HG02973 (cell line): ENCODE measurements around the gene MTHFSD.

Experiments used
- ATAC-seq: cut with Tn5 transposase; IDR thresholded peaks from one replicate; pipeline ENCODE4 v1.9.1; 2021; ENCODE audit warnings: moderate library complexity; ENCODE audit not compliant: unreplicated experiment

MTHFSD gene

DNA sequence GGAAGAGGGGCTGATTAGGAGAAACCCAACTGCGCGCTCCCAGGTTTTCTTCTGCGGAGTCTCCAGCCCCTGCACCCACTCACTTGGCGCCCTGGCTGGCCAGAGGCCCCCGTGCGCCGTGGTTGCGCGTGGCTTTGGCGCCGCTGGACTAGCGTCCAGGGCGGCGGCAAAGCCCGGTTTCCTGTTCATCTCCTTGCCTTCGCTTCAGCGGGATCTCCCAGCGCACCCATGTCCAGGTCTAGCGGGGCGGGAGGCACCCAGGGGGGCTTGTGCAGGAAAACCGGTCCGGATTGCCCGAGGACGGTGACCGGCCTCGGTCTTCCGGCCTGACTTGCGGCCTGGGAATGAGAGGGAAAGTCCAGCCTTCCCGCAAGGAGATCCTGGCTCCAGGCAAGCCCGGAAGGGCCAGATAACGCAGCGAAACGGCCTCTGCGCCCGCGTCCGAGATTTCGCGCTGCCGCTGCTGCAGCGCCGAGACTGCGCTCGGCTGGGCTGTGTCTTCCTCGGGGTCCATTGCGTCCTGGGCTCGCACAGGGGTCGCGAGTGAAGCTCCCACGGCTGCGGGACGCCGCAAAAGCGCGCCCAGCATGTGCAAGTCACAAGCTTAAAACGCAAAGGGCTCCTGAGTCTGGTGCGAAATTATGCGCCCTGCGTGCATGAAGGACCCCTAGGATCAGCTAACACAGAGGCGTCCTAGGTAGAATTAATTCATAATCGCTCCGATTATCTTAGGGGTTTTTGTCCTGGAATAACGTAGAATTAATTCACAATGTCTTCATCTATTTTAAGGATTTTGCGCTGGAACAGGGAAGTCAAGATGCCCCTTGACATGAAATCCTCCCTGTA, 39.0 kb downstream of the MTHFSD start:
- ATAC-seq = no peak

DNA sequence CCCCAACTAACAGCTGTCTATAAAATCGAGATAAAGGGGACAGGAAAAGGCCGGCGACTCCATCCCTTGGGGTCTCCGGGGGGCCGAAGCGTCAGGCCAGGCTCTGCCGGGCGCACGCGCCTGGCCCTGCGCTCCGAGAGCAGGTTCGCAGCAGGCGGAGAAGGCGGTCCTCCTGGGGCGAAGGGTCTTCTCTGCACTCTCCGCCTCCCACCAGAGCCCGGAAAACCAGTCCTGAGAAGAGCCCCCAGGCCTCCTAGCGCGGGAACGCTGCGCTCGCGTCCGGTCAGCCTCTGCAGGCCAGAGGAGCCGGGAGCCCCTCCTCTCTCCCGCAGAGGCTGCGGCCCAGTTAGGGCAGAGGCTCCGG, 39.6 kb downstream of the MTHFSD start:
- no peak for ATAC-seq

DNA sequence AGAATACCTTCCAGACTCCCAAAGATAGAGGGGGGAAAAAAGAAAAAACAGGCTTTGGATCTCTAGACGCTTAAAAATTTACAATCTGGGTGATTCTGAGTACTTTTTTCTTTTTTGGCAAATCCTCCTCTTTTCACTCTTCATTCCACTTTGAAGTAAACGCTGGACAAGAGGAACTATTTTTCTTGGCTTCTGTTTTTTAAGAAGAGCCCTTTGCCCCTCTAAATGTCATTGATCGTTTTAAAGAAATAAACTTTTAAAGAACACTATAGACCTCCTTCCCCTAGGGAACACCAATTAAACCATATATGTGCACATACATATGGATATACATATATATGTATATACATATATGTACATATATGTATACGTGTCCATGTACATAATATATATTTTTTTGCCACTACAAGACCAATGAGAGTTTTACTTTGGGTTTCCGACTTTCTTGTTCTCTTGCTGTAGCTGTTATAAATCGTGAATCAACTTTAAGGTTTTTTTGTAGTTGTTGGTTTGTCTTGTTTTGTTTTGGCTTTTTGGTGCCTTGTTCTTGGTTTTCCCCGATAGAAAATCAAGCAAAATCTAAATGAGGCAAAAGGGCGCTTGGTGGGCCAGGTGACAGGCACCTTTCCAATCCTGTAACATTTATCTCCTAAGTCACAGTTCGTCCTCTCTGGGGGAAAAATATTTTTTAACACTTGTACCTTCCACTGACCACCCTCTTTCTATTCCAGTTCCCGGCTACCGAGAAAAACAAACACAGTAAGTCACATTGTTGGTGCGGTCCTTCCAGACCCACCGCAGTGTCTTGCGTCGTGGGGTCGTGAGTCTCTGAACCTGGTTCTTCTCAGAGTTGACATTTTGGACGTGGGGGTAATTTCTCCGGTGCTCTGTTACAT, 40.3 kb downstream of the MTHFSD start:
- ATAC-seq = no peak

DNA sequence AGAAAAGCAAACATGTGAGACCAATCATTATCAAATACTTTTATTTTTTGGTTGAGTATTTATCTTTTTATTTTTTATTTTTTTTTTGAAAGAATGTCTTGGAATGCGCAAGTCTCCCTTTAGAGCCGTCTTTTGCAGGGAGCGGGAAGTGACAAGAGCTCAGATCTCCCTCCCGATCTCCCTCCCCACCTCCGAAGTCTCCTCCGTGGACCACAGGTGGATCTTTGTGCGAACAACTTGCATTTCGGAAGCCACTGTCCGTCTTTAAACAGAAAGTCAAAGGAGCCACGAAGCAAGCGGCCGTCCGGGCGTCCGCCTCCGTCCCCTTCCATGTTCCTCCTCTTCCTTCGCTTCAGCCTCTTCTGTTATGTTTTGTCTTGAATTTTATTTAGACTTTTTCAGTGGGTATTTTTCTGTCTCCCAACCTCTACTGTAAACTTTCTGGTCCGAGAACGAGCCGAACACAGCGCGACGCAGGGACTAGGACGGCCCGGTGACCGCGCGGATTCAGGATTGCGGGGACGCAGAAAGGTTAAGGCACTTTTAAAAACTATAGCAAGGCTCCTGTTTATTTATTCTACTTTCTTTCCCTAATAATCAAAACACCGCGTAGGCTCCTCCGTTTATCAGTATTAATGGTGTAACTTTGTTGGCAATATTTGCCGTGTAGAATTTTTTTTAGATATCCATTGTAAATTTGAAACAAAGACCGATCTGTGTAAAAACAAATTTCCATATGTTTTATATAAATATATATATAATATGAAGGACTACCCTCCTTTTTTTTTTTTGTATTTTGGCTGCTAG, 41.4 kb downstream of the MTHFSD start:
- ATAC-seq = no peak

DNA sequence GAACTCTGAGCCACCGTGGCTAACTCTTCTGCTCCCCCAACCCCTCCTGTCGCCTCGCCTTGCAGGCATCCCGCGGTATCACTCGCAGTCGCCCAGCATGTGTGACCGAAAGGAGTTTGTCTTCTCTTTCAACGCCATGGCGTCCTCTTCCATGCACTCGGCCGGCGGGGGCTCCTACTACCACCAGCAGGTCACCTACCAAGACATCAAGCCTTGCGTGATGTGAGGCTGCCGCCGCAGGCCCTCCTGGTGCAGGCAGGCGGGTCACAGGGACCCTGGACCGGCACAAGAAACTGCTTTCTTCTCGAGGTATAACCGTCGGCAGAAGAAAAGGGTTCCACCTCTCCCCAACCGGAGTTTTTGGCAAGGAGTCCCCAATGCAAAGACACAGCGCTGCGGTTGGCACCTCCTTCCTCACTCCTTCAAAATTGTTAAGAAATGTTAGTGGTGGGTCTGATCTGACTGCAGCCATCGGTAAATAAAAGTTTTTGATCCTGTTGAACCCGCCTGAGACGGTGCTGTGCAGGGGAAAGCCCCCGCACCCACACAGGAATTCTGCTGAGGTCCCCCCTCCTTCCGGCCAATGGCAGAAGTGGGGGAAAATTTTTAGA, 42.1 kb downstream of the MTHFSD start:
- no peak for ATAC-seq

DNA sequence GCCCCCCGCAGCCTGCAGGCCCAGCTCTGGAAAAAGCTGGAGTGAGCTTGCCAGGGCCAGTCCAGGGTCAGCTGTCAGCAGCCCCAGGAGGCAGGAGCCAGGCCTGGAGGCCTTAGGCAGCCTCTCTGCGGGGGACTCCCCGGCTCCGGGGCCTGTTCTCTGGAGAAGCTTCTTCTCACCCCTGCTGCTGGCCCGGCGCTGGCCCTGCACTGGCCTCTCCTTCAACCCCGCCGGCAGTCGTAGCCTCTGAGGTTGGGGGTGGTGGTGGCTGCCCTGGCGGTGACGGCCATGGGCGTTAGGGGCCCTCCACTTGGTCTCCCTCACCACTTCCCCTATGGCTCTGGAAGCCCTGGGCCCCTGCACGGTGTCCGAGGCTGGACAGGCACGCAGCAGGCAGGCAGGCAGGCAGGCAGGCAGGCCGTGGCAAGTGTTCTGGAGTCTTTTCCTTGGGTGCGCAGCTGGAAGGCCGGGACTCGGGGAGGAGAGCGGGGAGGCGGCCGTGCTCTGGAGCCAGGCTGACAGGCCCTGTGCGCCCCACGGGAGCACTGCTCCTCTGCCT, 42.7 kb downstream of the MTHFSD start:
- no peak for ATAC-seq

DNA sequence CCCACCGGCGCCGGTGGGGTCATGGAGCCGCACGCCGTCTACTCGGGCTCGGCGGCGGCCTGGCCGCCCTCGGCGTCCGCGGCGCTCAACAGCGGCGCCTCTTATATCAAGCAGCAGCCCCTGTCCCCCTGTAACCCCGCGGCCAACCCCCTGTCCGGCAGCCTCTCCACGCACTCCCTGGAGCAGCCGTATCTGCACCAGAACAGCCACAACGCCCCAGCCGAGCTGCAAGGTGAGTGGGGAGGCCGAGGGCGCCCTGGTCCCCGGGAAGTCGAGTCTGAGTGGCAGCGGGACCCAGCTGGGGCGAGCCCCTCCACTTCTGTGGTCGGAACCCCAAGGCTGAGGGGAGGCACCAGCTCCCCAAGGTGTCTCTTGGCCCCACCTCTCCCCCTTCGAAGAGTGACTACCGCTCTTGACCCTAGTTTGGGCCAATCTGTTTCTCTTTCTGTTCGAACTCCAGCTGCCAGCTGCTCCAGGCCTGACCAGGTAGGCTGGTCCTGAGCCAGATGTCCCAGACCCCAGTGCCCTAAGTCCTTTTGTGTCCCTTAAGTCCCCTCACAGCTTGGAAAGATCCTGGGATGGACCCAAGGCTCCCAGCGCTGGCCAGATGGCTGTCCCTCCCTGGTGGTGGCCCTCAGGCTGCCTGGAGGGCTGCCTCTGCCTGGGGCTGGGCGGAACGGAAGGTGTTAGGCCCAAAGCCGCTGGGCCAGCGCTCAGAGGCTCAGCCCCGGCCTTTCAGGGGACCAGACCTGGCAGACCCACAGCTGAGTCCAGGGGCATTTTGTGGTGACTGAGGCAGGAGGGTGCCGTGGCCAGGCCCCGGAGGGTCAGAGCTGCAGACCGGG, 43.5 kb downstream of the MTHFSD start:
- ATAC-seq = no peak

DNA sequence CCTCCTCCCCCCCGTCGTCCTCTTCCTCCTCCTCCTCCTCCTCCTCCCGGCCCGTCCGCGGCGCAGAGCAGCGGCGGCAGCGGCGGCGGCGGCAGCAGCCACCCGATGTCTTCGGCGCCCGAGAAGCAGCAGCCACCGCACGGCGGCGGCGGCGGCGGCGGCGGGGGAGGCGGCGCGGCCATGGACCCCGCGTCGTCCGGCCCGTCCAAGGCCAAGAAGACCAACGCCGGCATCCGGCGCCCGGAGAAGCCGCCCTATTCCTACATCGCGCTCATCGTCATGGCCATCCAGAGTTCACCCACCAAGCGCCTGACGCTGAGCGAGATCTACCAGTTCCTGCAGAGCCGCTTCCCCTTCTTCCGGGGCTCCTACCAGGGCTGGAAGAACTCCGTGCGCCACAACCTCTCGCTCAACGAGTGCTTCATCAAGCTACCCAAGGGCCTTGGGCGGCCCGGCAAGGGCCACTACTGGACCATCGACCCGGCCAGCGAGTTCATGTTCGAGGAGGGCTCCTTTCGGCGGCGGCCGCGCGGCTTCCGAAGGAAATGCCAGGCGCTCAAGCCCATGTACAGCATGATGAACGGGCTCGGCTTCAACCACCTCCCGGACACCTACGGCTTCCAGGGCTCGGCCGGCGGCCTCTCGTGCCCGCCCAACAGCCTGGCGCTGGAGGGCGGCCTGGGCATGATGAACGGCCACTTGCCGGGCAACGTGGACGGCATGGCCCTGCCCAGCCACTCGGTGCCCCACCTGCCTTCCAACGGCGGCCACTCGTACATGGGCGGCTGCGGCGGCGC, 44.4 kb downstream of the MTHFSD start, which contains the start of gene FOXF1:
FOXF1 (plus strand) TSS at position 63 of the 797 bp plus-strand sequence; CDS start at position 106, 43 bp downstream.
- no peak for ATAC-seq

DNA sequence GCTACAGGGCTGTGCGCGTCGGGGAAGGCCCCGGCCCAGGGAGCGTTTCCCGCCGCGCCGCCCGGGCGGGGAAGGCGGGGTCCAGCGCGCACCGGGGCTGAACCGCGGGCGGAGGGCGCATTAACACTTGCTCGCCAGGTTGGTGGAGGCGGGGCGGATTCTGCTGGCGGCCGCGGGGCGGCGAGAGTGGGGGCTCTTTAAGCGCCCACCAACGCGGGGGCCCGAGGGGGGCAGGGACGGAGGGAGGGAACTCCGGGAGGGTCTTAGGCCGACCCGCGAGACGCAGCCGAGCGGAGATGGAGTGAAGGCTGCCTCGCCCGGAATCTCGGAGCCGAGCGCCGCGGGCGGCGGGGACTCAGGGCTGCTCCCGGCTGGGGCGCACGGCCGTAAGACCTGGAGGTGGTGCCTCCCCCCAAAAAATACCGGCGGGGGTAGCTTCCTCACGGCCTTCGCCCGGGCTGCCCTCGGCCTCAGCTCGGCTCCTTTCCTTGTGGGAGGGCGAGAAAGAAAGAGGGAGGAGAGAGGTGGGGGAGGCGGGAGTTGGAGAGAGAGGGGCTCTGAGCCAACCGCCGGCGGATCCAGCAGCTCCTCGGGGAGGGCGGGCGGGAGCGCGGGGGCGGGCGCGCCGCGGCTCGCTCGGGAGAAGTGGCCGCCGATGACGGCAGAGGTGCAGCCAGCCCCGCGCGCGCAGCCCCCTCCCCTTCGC, 45.1 kb downstream of the MTHFSD start:
- ATAC-seq = no peak

DNA sequence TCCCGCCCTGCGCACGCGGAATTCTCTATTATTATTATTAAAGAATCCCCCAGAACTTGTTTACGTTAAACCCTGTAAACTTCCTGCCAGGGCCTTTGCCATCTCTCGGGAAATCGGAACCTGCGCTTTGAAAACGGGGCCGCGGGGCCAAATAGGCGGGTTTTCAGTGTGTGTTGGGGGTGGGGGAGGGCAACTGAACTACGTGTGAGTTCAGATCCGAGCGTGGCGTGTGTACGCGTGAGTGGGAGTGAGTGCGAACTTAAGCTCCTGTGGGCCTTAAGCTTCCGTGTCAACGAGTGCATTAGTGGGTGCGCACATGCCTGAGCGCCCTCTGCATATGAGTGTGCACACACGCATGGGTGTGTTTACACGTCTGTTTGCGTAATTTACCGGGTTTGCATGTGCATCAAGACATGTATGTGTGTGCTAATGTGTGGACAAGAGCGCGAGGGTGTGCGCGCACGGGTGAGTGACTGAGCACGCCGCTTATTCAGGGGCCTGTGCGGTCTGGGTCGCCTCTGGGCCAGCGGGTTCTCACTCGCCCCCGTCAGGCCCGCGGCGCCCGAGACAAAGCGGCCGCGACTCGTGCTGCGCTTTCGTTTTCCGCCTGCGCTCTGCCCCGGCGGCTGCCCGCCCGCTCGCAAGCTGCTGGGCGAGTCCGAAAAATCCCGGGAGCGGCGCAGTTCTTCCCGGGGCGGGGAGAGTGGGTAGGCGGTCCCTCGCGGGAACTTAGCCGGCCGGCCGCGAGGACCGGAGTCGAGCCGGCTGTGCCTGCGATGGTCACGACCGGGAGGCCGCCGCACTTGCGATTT, 45.9 kb downstream of the MTHFSD start:
- no peak for ATAC-seq

DNA sequence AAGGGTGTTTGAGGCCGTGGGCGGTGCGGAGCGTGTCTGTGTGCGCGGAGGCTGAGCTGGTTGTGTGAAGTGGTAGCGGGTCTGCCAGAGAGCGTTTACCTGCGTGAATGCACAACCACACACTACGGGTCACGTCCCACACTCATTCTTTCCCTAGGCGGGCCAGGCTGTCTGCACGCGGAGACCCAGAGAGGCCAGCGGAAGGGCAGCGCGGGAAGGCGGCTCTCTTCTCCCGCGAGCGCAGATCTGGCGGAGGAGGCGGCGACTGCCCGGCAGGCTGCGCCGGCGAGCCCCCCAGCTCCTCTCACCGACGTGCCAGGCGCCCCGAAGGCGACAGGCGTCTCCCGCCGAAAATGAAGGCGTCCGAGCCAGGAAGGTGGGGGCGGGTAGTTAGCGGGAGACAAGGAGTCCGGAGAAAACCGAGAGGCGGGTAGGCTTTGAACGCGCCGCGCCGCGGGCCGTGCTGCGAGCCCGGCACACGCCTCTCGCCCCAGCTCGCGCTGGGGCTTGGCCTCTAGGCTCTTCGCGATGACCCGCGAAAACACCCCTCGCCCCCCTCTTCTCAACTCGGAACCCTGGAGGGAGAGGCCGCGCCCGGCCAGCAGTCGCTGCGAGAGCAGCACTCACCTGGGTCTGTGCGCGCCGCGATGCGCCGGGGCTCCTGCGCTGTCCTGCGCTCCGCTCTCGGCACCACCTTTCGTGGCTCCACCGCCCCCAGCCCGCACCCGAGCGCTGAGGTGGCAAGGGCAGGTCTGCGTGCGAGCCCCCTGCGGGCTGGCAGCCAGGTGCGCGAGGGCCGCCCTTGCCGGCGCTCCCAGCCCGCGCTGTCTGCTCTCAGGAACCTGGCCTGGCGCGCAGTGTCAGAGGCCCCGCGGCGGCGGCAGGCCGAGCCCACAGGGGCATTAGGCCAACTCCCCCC, 46.7 kb downstream of the MTHFSD start:
- no peak for ATAC-seq

DNA sequence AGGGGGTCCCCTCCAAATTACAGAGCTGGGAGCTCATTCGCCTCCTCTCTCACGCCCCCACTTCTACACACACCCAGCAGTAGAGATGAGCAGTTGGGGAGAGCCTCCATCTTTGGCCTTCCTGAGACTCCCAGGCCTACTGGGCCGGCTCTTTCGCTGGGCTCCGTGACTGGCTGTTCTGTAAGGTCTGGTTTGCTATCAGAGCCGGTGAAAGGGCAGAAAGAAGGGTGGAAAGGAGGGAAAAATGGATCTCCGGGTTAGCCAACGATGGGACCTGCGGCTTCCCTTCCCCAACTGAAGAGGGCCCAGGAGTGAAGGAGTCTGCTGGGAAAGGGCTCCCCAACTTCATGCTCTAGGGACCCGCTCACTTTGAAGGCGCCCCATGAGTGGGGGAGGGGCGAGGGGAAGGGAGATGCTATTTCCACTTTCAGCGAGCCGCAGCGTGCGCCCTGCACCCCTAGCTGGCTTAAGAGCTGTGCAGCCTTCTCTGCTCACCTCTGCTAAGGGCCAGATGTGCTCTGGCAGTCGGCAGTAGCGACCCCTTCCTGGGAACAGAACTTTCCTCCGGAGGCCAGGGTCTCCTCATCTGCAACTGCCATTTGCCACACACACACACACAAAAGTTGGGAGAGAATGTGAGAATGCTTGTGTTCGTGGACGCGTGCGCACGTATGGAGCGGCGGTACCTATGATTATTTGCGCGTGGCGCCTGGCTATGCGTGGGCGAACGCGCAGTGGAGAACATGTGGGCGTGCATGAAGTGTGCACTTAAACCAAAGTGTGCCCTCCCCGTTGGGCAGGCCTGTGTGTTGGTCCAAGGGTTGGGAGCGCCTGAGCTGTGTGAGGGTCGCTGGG, 47.6 kb downstream of the MTHFSD start:
- ATAC-seq = no peak

DNA sequence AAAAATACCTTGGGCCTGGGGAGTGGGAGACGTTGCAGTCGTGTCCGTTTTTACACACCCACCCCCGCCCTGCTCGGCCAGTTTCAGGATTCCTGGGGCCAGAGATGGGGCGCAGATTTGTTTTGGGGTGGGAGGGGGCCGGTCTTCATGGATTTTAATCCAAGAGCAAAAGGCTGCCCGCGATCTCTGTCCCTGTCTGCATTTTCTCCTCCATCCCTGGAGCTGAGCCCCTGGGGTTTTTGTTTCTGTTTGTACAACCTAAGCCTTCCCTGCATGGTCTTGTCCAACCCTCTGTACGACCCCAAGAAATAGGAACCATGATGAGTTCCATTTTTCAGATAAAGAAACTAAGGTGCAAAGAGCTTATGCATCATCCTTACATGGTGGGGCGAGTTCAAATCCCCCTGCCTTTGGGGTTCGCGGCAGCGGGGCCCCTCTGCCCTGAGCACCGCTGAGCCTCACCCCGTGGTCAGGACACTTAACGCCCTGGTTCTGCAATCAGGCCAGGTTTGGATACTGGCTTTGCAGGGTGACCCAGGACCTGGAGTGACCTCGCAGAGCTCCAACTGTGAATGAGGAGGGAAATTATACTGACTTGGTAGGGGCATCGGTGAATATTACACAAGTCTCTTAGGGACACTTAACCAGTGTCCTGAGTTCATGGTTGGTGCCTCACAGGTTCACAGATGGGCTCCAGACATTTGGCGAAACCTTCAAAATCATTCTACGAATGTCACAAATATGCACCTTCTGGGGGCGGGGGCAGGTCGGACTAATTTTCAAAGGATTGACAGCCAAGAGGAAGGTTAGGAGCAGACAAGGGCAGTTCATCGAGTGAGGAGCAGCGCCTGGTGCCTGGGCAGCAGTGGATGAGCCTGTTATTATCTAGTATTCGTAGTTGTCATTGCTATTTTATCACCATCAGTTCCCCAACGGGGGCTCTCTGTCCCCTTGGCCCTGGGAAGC, 48.9 kb downstream of the MTHFSD start:
- ATAC-seq = no peak
